HepG2 (cell line): ENCODE data around the gene FUT3. TPM values are rescaled to one million over a fixed set of nuclear protein-coding genes. Genes with fewer than 3 reads are reported as not detected.
A peak's percentile ranks its signal among the peaks of the same experiment; 100 is the strongest.

Experiments
- ATF4 ChIP-seq, 2 experiments: fragments of 450-650 bp in 1 of 2; sonication (generic) in 1 of 2; formaldehyde crosslinking; IDR thresholded peaks; 2 replicates each; pipeline versions ENCODE4 v1.5.0 to v1.8.0; 2020 to 2022; ENCODE audit warnings: mild to moderate bottlenecking in 1 of 2, missing genetic modification reagents in 1 of 2
- ERF ChIP-seq: IDR thresholded peaks from 2 replicates; pipeline ENCODE4 v1.6.1; 2018; ENCODE audit warnings: missing biosample characterization, missing genetic modification reagents
- HMGXB3 ChIP-seq: sonication (generic); formaldehyde crosslinking; IDR thresholded peaks from 2 replicates; pipeline ENCODE4 v1.4.0; 2020; ENCODE audit warnings: missing genetic modification reagents, borderline replicate concordance
- NCOA1 ChIP-seq: sonication (generic); formaldehyde crosslinking; IDR thresholded peaks from 2 replicates; pipeline ENCODE4 v1.9.0; 2021; ENCODE audit warnings: missing genetic modification reagents
- PAX8 ChIP-seq: sonication (generic); formaldehyde crosslinking; IDR thresholded peaks from 2 replicates; pipeline ENCODE4 v1.8.0; 2022; ENCODE audit warnings: mild to moderate bottlenecking, missing genetic modification reagents, borderline replicate concordance
- RARA ChIP-seq: IDR thresholded peaks from 2 replicates; pipeline ENCODE4 v1.6.1; 2016; ENCODE audit warnings: missing genetic modification reagents, missing compliant biosample characterization
- SATB2 ChIP-seq: sonication (generic); formaldehyde crosslinking; IDR thresholded peaks from 2 replicates; pipeline ENCODE4 v1.5.0; 2020; ENCODE audit warnings: missing genetic modification reagents
- TBP ChIP-seq: sonication (generic); formaldehyde crosslinking; IDR thresholded peaks from 2 replicates; pipeline ENCODE4 v1.5.0; 2020; ENCODE audit warnings: missing genetic modification reagents
- ZFP1 ChIP-seq: IDR thresholded peaks from 2 replicates; pipeline ENCODE4 v1.6.1; 2016
- ZFP82 ChIP-seq: sonication (generic); formaldehyde crosslinking; IDR thresholded peaks from 2 replicates; pipeline ENCODE4 v1.5.1; 2020; ENCODE audit warnings: mild to moderate bottlenecking, missing genetic modification reagents, borderline replicate concordance
- ZNF121 ChIP-seq: sonication (generic); formaldehyde crosslinking; IDR thresholded peaks from 2 replicates; pipeline ENCODE4 v1.5.0; 2020; ENCODE audit warnings: mild to moderate bottlenecking, missing genetic modification reagents
- ZNF383 ChIP-seq: sonication (generic); formaldehyde crosslinking; IDR thresholded peaks from 2 replicates; pipeline ENCODE4 v1.4.0; 2020; ENCODE audit warnings: missing genetic modification reagents, mild to moderate bottlenecking, borderline replicate concordance
- ZNF646 ChIP-seq: sonication (generic); formaldehyde crosslinking; IDR thresholded peaks from 2 replicates; pipeline ENCODE4 v1.9.0; 2021; ENCODE audit warnings: mild to moderate bottlenecking, missing genetic modification reagents
- ZNF788 ChIP-seq: sonication (generic); formaldehyde crosslinking; IDR thresholded peaks from 2 replicates; pipeline ENCODE4 v1.5.0; 2020; ENCODE audit warnings: mild to moderate bottlenecking, missing genetic modification reagents, borderline replicate concordance
- ZNF800 ChIP-seq: sonication (generic); formaldehyde crosslinking; IDR thresholded peaks from 2 replicates; pipeline ENCODE4 v1.4.0; 2020; ENCODE audit warnings: missing genetic modification reagents
- polyA plus RNA-seq, 8 experiments: library from polyadenylated mRNA; depleted of rRNA in 3 of 8; stranded (reverse) in 7 of 8; unstranded in 1 of 8; fragments of >200 nt; fragmentation: Illumina TruSeq in 4 of 8; extraction: Trizol in 4 of 8; gene quantifications; 2 replicates each; pipeline versions ENCODE4 v1.2.1 to v1.2.3, GENCODE V29; 2011 to 2016; ENCODE audit warnings: low read depth in 4 of 8, missing spikeins in 1 of 8, mixed read lengths in 1 of 8; ENCODE audit not compliant: insufficient read depth in 1 of 8
- total RNA-seq, 5 experiments: library from RNA; depleted of rRNA; stranded (reverse); fragments of >200 nt; fragmentation: Illumina TruSeq; extraction: Trizol; gene quantifications; 2 replicates each; pipeline ENCODE4 v1.2.3, GENCODE V29; 2016; ENCODE audit warnings: low read depth in 1 of 5

Gene FUT3
- total and polyA plus RNA-seq, 2 of the 13 experiments (the other 11 are each of a cell fraction or from before 2014, with no cell fraction given) = 0.53 to 1.1 TPM

GRCh38 chr19:5800361-5801270 is 50.6 kb downstream of the FUT3 start (continued):
- no peak for TF ChIP-seq ZNF800
- TF ChIP-seq ZNF788 (CRISPR knock-in tag) = peak; percentile 49; the same call in 1 of the 2 replicates
- no peak for TF ChIP-seq ZNF383 (CRISPR knock-in tag)
- no peak for TF ChIP-seq NCOA1
- no peak; the same call in 1 of the 2 replicates for TF ChIP-seq ERF (CRISPR knock-in tag)
- no peak for TF ChIP-seq TBP
- no peak for TF ChIP-seq ZNF646
- TF ChIP-seq PAX8 (CRISPR knock-in tag) = no peak
- no peak for TF ChIP-seq ZFP82
- TF ChIP-seq ZFP1 (CRISPR knock-in tag) = no peak
- TF ChIP-seq SATB2 (CRISPR knock-in tag) = no peak
- TF ChIP-seq ZNF121 (CRISPR knock-in tag) = peak; percentile 100
- no peak for TF ChIP-seq HMGXB3 (CRISPR knock-in tag)
- TF ChIP-seq RARA = peak; percentile 89
- peak in 1 of 2 experiments; percentile 41; a peak in 1 of 4 replicates for TF ChIP-seq ATF4 (CRISPR knock-in tag; IDR thresholded peaks at IDR 0.05)
